ENCODE results near the gene ODC1.
"Not testable (repeated sequence)": the region's sequence is repeated elsewhere in the genome, so short reads cannot be mapped to it uniquely, and the experiment has no call there.

The ODC1 gene

GRCh38 chr2:10478298-10478625 is 30.1 kb upstream of the ODC1 start:
- DNase-seq (ENCODE audit: low read depth): no peak

- no peak for DNase-seq (ENCODE audit: low read depth)
These were observed 29.5 kb upstream of the ODC1 start for GRCh38 chr2:10477443-10478297.

GRCh38 chr2:10476723-10477442 is 28.8 kb upstream of the ODC1 start:
- DNase-seq (ENCODE audit: low read depth): no peak

GRCh38 chr2:10475811-10476660 is 27.9 kb upstream of the ODC1 start:
- no peak for DNase-seq (ENCODE audit: low read depth)

GRCh38 chr2:10475221-10475722 is 27.1 kb upstream of the ODC1 start:
- no peak for DNase-seq (ENCODE audit: low read depth)

- DNase-seq (ENCODE audit: low read depth): no peak
These were observed 25.1 kb upstream of the ODC1 start for GRCh38 chr2:10473121-10473756.

- no peak for DNase-seq (ENCODE audit: low read depth)
These were observed 23.8 kb upstream of the ODC1 start for GRCh38 chr2:10471955-10472354.

- no peak for DNase-seq (ENCODE audit: low read depth)
These were observed 23.0 kb upstream of the ODC1 start for GRCh38 chr2:10471046-10471571.

GRCh38 chr2:10469955-10470608 is 22.0 kb upstream of the ODC1 start:
- DNase-seq (ENCODE audit: low read depth): no peak

- no peak for DNase-seq (ENCODE audit: low read depth)
These were observed 21.2 kb upstream of the ODC1 start for GRCh38 chr2:10469301-10469700.

- DNase-seq (ENCODE audit: low read depth): no peak
These were observed 19.3 kb upstream of the ODC1 start for GRCh38 chr2:10467401-10467800.

- no peak for DNase-seq (ENCODE audit: low read depth)
These were observed 18.7 kb upstream of the ODC1 start for GRCh38 chr2:10466801-10467200.

GRCh38 chr2:10465910-10466309 is 17.8 kb upstream of the ODC1 start:
- DNase-seq (ENCODE audit: low read depth): no peak

- DNase-seq (ENCODE audit: low read depth): no peak
These were observed 14.3 kb upstream of the ODC1 start for GRCh38 chr2:10462178-10463083.

GRCh38 chr2:10460366-10460796 is 12.3 kb upstream of the ODC1 start:
- no peak for DNase-seq (ENCODE audit: low read depth)

GRCh38 chr2:10457846-10458598 is 9.9 kb upstream of the ODC1 start:
- no peak for DNase-seq (ENCODE audit: low read depth)

- not testable (repeated sequence) for DNase-seq (ENCODE audit: low read depth)
These were observed 9.1 kb upstream of the ODC1 start for GRCh38 chr2:10457195-10457594.

GRCh38 chr2:10454505-10454904 is 6.4 kb upstream of the ODC1 start:
- DNase-seq (ENCODE audit: low read depth): no peak

GRCh38 chr2:10453905-10454298 is 5.8 kb upstream of the ODC1 start:
- no peak for DNase-seq (ENCODE audit: low read depth)
